Right lobe of liver (tissue), 6 donors: ENCODE results near the gene IL3. TPM values are rescaled to one million over a fixed set of nuclear protein-coding genes. Genes with fewer than 3 reads are reported as not detected.

ENCODE experiments used
- ATAC-seq, 4 donors: fragments of 200-7000 bp; cut with Tn5 transposase; one replicate each; pipeline ENCODE4 v1.9.1; 2020; ENCODE audit warnings: mild to moderate bottlenecking in 4 of 4, moderate library complexity in 4 of 4
- DNase-seq, 3 donors: peaks; one replicate each; pipeline ENCODE4 v3.0.0-alpha.2; 2020
- H3K27ac ChIP-seq, 3 donors: fragments of 200-600 bp; one replicate each; pipeline ENCODE4 v1.8.0; 2022
- H3K27me3 ChIP-seq, 2 donors: fragments of 200-600 bp; one replicate each; pipeline ENCODE4 v1.8.0; 2022
- H3K36me3 ChIP-seq, 4 donors: fragments of 200-600 bp; sonication (generic) in 1 of 4; one replicate each; pipeline versions ENCODE4 v1.5.1 to v1.8.0; 2017 to 2022; ENCODE audit warnings: control low read depth in 1 of 4
- H3K4me1 ChIP-seq, 4 donors: fragments of 200-600 bp; sonication (generic) in 1 of 4; one replicate each; pipeline versions ENCODE4 v1.5.1 to v1.8.0; 2017 to 2022; ENCODE audit warnings: control low read depth in 1 of 4
- H3K4me3 ChIP-seq, 3 donors: fragments of 200-600 bp; one replicate each; pipeline ENCODE4 v1.8.0; 2022
- H3K9me3 ChIP-seq, 4 donors: fragments of 200-600 bp; sonication (generic) in 1 of 4; one replicate each; pipeline versions ENCODE4 v1.5.1 to v1.8.0; 2017 to 2022; ENCODE audit warnings: control low read depth in 1 of 4
- CTCF ChIP-seq, 4 donors: fragments of 200-600 bp in 3 of 4; fragments of 450-650 bp in 1 of 4; IDR thresholded peaks; one replicate each; pipeline versions ENCODE4 v1.5.1 to v1.8.0; 2016 to 2022; ENCODE audit warnings: antibody characterized with exemption in 4 of 4, mild to moderate bottlenecking in 2 of 4
- POLR2A ChIP-seq: fragments of 450-650 bp; IDR thresholded peaks from one replicate; pipeline ENCODE4 v1.6.1; 2017; ENCODE audit warnings: antibody characterized with exemption, mild to moderate bottlenecking
- WGBS: methylation state at CpG from one replicate; pipeline ENCODE4 v1.1.6; 2018; ENCODE audit warnings: low coverage, low lambda C conversion rate; ENCODE audit not compliant: insufficient coverage; ENCODE audit errors: missing lambda C conversion rate; 5-methylcytosine and 5-hydroxymethylcytosine counted together
- intact Hi-C, 2 donors: fragments of 100-400 bp; cut with DNase I; formaldehyde crosslinking; loops; one replicate each; pipeline versions ENCODE4 v1.11.2 to v1.14.1; 2022
- total RNA-seq, 6 experiments: library from RNA; depleted of rRNA in 2 of 6; stranded (reverse); fragments of >200 nt in 2 of 6; fragmentation: NEBNext Ultra II Directional in 3 of 6; extraction: Animal tissue kit (Norgen Biotek cat#: 25700) in 3 of 6; gene quantifications; one replicate each; pipeline versions ENCODE4 v1.1.0 to v1.2.4, GENCODE V29; 2016 to 2023
- donor health status: DM: no; HTN: yes; CAD: no.
- donor health status: DM: no; HTN: no; CAD: no.
- donor health status: DM: no; HTN: no; CAD: no.
- donor health status: DM: no; HTN: yes; CAD: no.
- donor health status: DM: no; HTN: yes; CAD: no.

IL3 gene
- total RNA-seq, 6 experiments from 2014 or later: not detected

- H3K27me3 ChIP-seq: no peaks in the 10 kb centered on the region
- no peaks in the 10 kb centered on the region for H3K9me3 ChIP-seq
- no peaks in the 10 kb centered on the region for H3K36me3 ChIP-seq
- no peak overlapping the region for H3K4me3 ChIP-seq
- no peak for TF ChIP-seq POLR2A
- TF ChIP-seq CTCF (IDR thresholded peaks at IDR 0.05): no peak
- intact Hi-C loops: no loop called here
- no peaks in the 10 kb centered on the region for H3K4me1 ChIP-seq
- ATAC-seq (no peak), DNase-seq (peak in 1 of 3 donors; percentile 22)
- 55% methylated on average over 6 of the region's 9 CpGs for WGBS
- no peak overlapping the region for H3K27ac ChIP-seq
Measured at GRCh38 chr5:132054697-132055440, 5.6 kb upstream of the IL3 start.

- 100% methylated on average over 1 of the region's 1 CpG for WGBS
- DNase-seq: no peak
- H3K4me1 ChIP-seq: no peaks in the 10 kb centered on the region
- H3K36me3 ChIP-seq: no peaks in the 10 kb centered on the region
- H3K27ac ChIP-seq: no peak overlapping the region
- intact Hi-C loops: no loop called here
- no peak for ATAC-seq
- no peaks in the 10 kb centered on the region for H3K9me3 ChIP-seq
- H3K4me3 ChIP-seq: no peak overlapping the region
- H3K27me3 ChIP-seq: no peaks in the 10 kb centered on the region
- TF ChIP-seq CTCF (IDR thresholded peaks at IDR 0.05) (no peak), POLR2A (no peak)
Measured at GRCh38 chr5:132055441-132055807, 5.0 kb upstream of the IL3 start.

GRCh38 chr5:132055808-132056609 lies 4.4 kb upstream of the IL3 start:
- TF ChIP-seq POLR2A: no peak
- no peak for TF ChIP-seq CTCF (IDR thresholded peaks at IDR 0.05)
- no peaks in the 10 kb centered on the region for H3K9me3 ChIP-seq
- 81% methylated on average over 4 of the region's 12 CpGs for WGBS
- DNase-seq (peak in 2 of 3 donors; percentile 34 to 45), ATAC-seq (peak in 2 of 4 donors; percentile 17 to 21)
- no peak overlapping the region for H3K4me3 ChIP-seq
- H3K36me3 ChIP-seq: no peaks in the 10 kb centered on the region
- H3K27ac ChIP-seq: no peak overlapping the region
- H3K4me1 ChIP-seq: no peaks in the 10 kb centered on the region
- no peaks in the 10 kb centered on the region for H3K27me3 ChIP-seq
- intact Hi-C loops: no loop called here

- H3K4me3 ChIP-seq: no peak overlapping the region
- WGBS: 87% methylated on average over 3 of the region's 14 CpGs
Measured at GRCh38 chr5:132056610-132057497, 3.6 kb upstream of the IL3 start.

More at GRCh38 chr5:132056610-132057497, 3.6 kb upstream of the IL3 start:
- no peaks in the 10 kb centered on the region for H3K9me3 ChIP-seq
- TF ChIP-seq POLR2A (no peak), CTCF (IDR thresholded peaks at IDR 0.05) (no peak)
- ATAC-seq (no peak), DNase-seq (peak; percentile 9 to 43 (median 34))
- H3K27me3 ChIP-seq: no peaks in the 10 kb centered on the region
- no peak overlapping the region for H3K27ac ChIP-seq
- H3K4me1 ChIP-seq: no peaks in the 10 kb centered on the region
- intact Hi-C loops: no loop called here
- H3K36me3 ChIP-seq: no peaks in the 10 kb centered on the region
